GM23248 (cell line): ENCODE measurements around the gene KRT222. TPM values are rescaled to one million over a fixed set of nuclear protein-coding genes. Genes with fewer than 3 reads are reported as not detected.

Experiments
- DNase-seq: peaks from one replicate; pipeline ENCODE4 v3.0.0-alpha.2; 2015
- H2AFZ ChIP-seq: fragments of 200-600 bp; sonication (generic); 2 replicates; pipeline ENCODE4 v1.6.1; 2016; ENCODE audit warnings: antibody characterized with exemption
- H3F3A ChIP-seq: fragments of 200-600 bp; sonication (generic); 2 replicates; pipeline ENCODE4 v1.6.1; 2016; ENCODE audit warnings: mild to moderate bottlenecking, antibody characterized with exemption, mixed run types; ENCODE audit not compliant: insufficient read depth
- H3K27ac ChIP-seq: fragments of 200-600 bp; sonication (generic); 2 replicates; pipeline ENCODE4 v1.5.1; 2016; ENCODE audit warnings: mild to moderate bottlenecking
- H3K27me3 ChIP-seq: fragments of 200-600 bp; sonication (generic); replicated peaks from 2 replicates; pipeline ENCODE4 v1.6.1; 2016; ENCODE audit warnings: mild to moderate bottlenecking; ENCODE audit not compliant: insufficient read depth
- H3K36me3 ChIP-seq: fragments of 200-600 bp; sonication (generic); 2 replicates; pipeline ENCODE4 v1.6.1; 2016; ENCODE audit warnings: low read depth, mild to moderate bottlenecking
- H3K4me1 ChIP-seq: fragments of 200-600 bp; sonication (generic); 2 replicates; pipeline ENCODE4 v1.6.1; 2016; ENCODE audit warnings: mild to moderate bottlenecking; ENCODE audit not compliant: insufficient read depth
- H3K4me2 ChIP-seq: fragments of 200-600 bp; sonication (generic); one replicate; pipeline ENCODE4 v1.6.1; 2016; ENCODE audit warnings: mild to moderate bottlenecking; ENCODE audit not compliant: unreplicated experiment
- H3K4me3 ChIP-seq: fragments of 200-600 bp; sonication (generic); 2 replicates; pipeline ENCODE4 v1.5.1; 2016; ENCODE audit warnings: mild to moderate bottlenecking
- H3K79me2 ChIP-seq: fragments of 200-600 bp; sonication (generic); 2 replicates; pipeline ENCODE4 v1.6.1; 2016; ENCODE audit warnings: mild to moderate bottlenecking; ENCODE audit not compliant: insufficient read depth
- H3K9ac ChIP-seq: fragments of 200-600 bp; sonication (generic); 2 replicates; pipeline ENCODE4 v1.6.1; 2016; ENCODE audit warnings: mild to moderate bottlenecking
- H3K9me2 ChIP-seq: fragments of 200-600 bp; sonication (generic); 2 replicates; pipeline ENCODE4 v1.6.1; 2016; ENCODE audit warnings: mixed run types, mild to moderate bottlenecking, moderate library complexity; ENCODE audit not compliant: insufficient read depth
- H3K9me3 ChIP-seq: fragments of 200-600 bp; sonication (generic); one replicate; pipeline ENCODE4 v1.6.1; 2017; ENCODE audit warnings: low read depth
- H4K20me1 ChIP-seq: fragments of 200-600 bp; sonication (generic); 2 replicates; pipeline ENCODE4 v1.6.0; 2016; ENCODE audit not compliant: insufficient read depth
- EZH2 ChIP-seq: fragments of 200-600 bp; sonication (generic); IDR thresholded peaks from 2 replicates; pipeline ENCODE4 v1.6.1; 2018; ENCODE audit warnings: antibody characterized with exemption, mild to moderate bottlenecking; ENCODE audit not compliant: insufficient read depth, poor library complexity, severe bottlenecking
- EZH2phosphoT487 ChIP-seq: fragments of 200-600 bp; sonication (generic); IDR thresholded peaks from 2 replicates; pipeline ENCODE4 v1.6.1; 2018; ENCODE audit warnings: antibody characterized with exemption, moderate library complexity, mild to moderate bottlenecking, low read depth; ENCODE audit not compliant: insufficient read depth
- WGBS, 2 experiments: methylation state at CpG; one replicate each; pipeline ENCODE4 v1.1.6; 2015 to 2017; ENCODE audit warnings: low lambda C conversion rate in 2 of 2, low coverage in 1 of 2; ENCODE audit errors: missing lambda C conversion rate in 2 of 2; 5-methylcytosine and 5-hydroxymethylcytosine counted together
- in situ Hi-C: fragments of 300-500 bp; cut with MboI; formaldehyde crosslinking; loops from 2 replicates; pipeline ENCODE4 v1.15.0; 2020
- polyA plus RNA-seq: library from polyadenylated mRNA; unstranded; fragments of >200 nt; fragmentation: Nextera tagmentation; extraction: Ambion mirVana; gene quantifications from 2 replicates; pipeline ENCODE4 v1.2.1, GENCODE V29; 2016
- total RNA-seq: library from RNA; depleted of rRNA; stranded (reverse); fragments of >200 nt; shearing (Covaris generic); gene quantifications from 2 replicates; pipeline ENCODE4 v1.2.3, GENCODE V29; 2014

KRT222 gene
- total and polyA plus RNA-seq, 2 experiments from 2014 or later: not detected

GRCh38 chr17:40703652-40704051 is 38.7 kb upstream of the KRT222 start, which contains the start of gene KRT24:
KRT24 (minus strand) TSS chr17:40703752; CDS start chr17:40703693, 59 bp downstream.
- no peaks in the 10 kb centered on the region for H3F3A ChIP-seq
- no peaks in the 10 kb centered on the region for H3K79me2 ChIP-seq
- H3K4me2 ChIP-seq: no peak within 1 kb of the TSS
- no peak within 1 kb of the TSS for H2AFZ ChIP-seq
- no peak for DNase-seq
- no peaks in the 10 kb centered on the region for H4K20me1 ChIP-seq
- H3K4me3 ChIP-seq: no peak within 1 kb of the TSS
- H3K27me3 ChIP-seq: peaks cover 58% of the 10 kb centered on the region
- H3K9me3 ChIP-seq: no peaks in the 10 kb centered on the region
- H3K9me2 ChIP-seq: no peaks in the 10 kb centered on the region
- in situ Hi-C loops: no loop called here
- WGBS, 2 experiments: 56 to 57% methylated on average over 7 of the region's 7 CpGs
- no peaks in the 10 kb centered on the region for H3K4me1 ChIP-seq
- H3K9ac ChIP-seq: no peak within 1 kb of the TSS
- TF ChIP-seq EZH2phosphoT487 (no peak), EZH2 (no peak)
- H3K36me3 ChIP-seq: no peaks in the 10 kb centered on the region
- no peak within 1 kb of the TSS for H3K27ac ChIP-seq

GRCh38 chr17:40702271-40702670 is 37.3 kb upstream of the KRT222 start:
- Histone ChIP-seq H2AFZ (no peak overlapping the region), H3K27me3 (peaks cover 72% of the 10 kb centered on the region), H3K36me3 (no peaks in the 10 kb centered on the region), H3F3A (no peaks in the 10 kb centered on the region), H3K4me3 (no peak overlapping the region), H4K20me1 (no peaks in the 10 kb centered on the region), H3K9me3 (no peaks in the 10 kb centered on the region), H3K4me2 (no peak overlapping the region), H3K9me2 (no peaks in the 10 kb centered on the region), H3K4me1 (no peaks in the 10 kb centered on the region), H3K79me2 (no peaks in the 10 kb centered on the region), H3K9ac (no peak overlapping the region), H3K27ac (no peak overlapping the region)
- in situ Hi-C loops: no loop called here
- 91 to 93% methylated on average over 3 of the region's 3 CpGs for WGBS, 2 experiments
- no peak for TF ChIP-seq EZH2
- no peak for TF ChIP-seq EZH2phosphoT487
- DNase-seq: no peak

GRCh38 chr17:40699853-40700252 is 34.9 kb upstream of the KRT222 start:
- Histone ChIP-seq H3K9me2 (no peaks in the 10 kb centered on the region), H3K4me3 (no peak overlapping the region), H3K9ac (no peak overlapping the region), H3K27me3 (peaks cover 79% of the 10 kb centered on the region), H3K9me3 (no peaks in the 10 kb centered on the region), H3K4me1 (no peaks in the 10 kb centered on the region), H3F3A (no peaks in the 10 kb centered on the region), H4K20me1 (no peaks in the 10 kb centered on the region), H3K27ac (no peak overlapping the region), H3K4me2 (no peak overlapping the region), H3K79me2 (no peaks in the 10 kb centered on the region), H3K36me3 (no peaks in the 10 kb centered on the region), H2AFZ (no peak overlapping the region)
- no peak for DNase-seq
- TF ChIP-seq EZH2 (no peak), EZH2phosphoT487 (no peak)
- in situ Hi-C loops: no loop called here
- WGBS, 2 experiments: 23 to 32% methylated on average over 5 of the region's 5 CpGs

DNA sequence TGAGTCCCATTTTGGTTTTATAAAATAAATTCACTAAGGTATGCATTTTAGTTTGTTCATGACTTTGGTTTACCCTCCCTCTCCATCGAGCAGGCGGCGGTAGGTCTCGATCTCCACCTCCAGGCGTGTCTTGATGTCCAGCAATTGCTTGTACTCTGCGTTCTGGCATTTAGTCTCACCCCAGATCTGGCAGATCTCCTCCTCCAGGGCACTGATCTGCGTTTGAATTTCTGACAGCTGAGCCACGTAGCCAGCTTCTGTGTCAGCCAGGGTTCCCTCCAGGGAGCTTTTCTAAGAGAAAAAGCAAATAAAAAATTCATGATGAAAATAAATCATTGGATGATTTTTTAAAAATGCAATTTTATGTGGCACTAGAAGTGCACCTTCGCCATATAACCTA is 34.4 kb upstream of the KRT222 start:
- peaks cover 77% of the 10 kb centered on the region for H3K27me3 ChIP-seq
- H3K27ac ChIP-seq: no peak overlapping the region
- H3K4me3 ChIP-seq: no peak overlapping the region
- no peak overlapping the region for H3K9ac ChIP-seq
- H3K4me2 ChIP-seq: no peak overlapping the region
- no peaks in the 10 kb centered on the region for H3K9me3 ChIP-seq
- no peaks in the 10 kb centered on the region for H4K20me1 ChIP-seq
- DNase-seq: no peak
- H3K9me2 ChIP-seq: no peaks in the 10 kb centered on the region
- H3F3A ChIP-seq: no peaks in the 10 kb centered on the region
- H3K4me1 ChIP-seq: no peaks in the 10 kb centered on the region
- no peaks in the 10 kb centered on the region for H3K79me2 ChIP-seq
- 6 to 7% methylated on average over 9 of the region's 9 CpGs for WGBS, 2 experiments
- no peaks in the 10 kb centered on the region for H3K36me3 ChIP-seq
- no peak for TF ChIP-seq EZH2phosphoT487
- TF ChIP-seq EZH2: no peak
- H2AFZ ChIP-seq: no peak overlapping the region
- in situ Hi-C loops: no loop called here

DNA sequence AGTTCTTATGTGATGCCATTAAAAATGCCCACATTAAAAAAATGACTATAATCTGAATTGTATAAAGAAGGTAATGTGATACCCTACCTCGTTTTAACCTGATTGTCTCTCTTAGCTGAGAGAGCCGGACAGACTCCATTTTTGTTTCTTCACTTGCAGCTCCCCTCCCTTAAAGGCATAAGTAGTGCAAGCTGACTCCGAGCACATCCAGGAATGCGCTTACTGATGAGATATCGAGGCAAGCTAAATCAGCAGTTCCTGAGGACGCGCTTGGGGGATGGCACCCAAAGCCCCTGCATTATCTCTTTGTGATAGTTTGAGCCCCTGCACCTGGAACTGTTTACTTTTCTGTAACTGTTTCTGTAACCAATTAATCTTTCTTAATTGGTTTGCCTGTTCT is 32.3 kb upstream of the KRT222 start:
- no peak overlapping the region for H3K9ac ChIP-seq
- H3K36me3 ChIP-seq: no peaks in the 10 kb centered on the region
- H3K9me2 ChIP-seq: no peaks in the 10 kb centered on the region
- H3K27me3 ChIP-seq: peaks cover 70% of the 10 kb centered on the region
- no peaks in the 10 kb centered on the region for H3K4me1 ChIP-seq
- no peaks in the 10 kb centered on the region for H3K79me2 ChIP-seq
- no peak overlapping the region for H3K27ac ChIP-seq
- 15 to 18% methylated on average over 7 of the region's 7 CpGs for WGBS, 2 experiments
- in situ Hi-C loops: no loop called here
- no peaks in the 10 kb centered on the region for H3K9me3 ChIP-seq
- H3K4me2 ChIP-seq: no peak overlapping the region
- DNase-seq: no peak
- H4K20me1 ChIP-seq: no peaks in the 10 kb centered on the region
- H3K4me3 ChIP-seq: no peak overlapping the region
- H3F3A ChIP-seq: no peaks in the 10 kb centered on the region
- TF ChIP-seq EZH2 (peak; percentile 21), EZH2phosphoT487 (no peak)
- H2AFZ ChIP-seq: no peak overlapping the region
